GM12865 (cell line): ENCODE measurements around the gene FAM131C.

Experiments used
- DNase-seq: peaks from one replicate; pipeline ENCODE4 v3.0.0; 2010; ENCODE audit warnings: low read depth
- H3K4me3 ChIP-seq: 2 replicates; pipeline ENCODE4 v1.5.1; 2011; ENCODE audit warnings: mild to moderate bottlenecking, low read depth, low read length, control low read depth
- TF ChIP-seq, protein P1 (sequence below): IDR thresholded peaks from 2 replicates; pipeline ENCODE4 v1.5.1; 2011; ENCODE audit warnings: low read length, control low read depth, low read depth, inconsistent platforms; ENCODE audit not compliant: insufficient read depth; ENCODE audit errors: missing control alignments

The FAM131C gene

DNA sequence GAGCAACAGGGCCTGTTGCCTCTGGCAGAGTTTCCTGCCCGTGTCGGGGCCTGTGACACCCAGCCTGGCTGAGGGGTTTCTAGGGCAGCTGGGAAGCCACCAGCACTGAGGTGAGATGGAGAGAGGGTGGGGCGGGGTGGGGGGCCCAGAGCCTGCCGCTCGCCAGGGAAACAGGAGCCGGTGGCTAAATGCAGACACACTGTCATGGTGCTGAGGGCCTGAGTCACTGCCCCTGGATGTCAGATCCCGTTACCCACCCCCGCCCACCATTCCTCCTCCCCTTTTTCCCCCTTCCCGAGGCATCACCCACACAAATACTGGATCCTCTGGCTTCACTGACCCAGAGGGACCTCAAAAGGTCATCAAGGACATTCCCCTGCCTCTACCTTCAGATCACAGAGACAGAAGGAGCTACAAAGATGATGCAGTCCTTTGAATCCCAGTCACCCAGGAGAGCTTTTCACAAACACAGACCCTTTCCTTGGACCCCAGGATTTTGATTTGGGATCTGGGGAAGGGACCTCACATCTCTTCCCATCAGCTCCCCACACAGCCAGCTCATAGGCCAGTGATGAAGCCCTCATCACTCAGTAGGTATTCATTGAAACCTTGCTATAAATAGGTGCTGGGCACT, 53.7 kb downstream of the FAM131C start:
- no peak for DNase-seq
- TF ChIP-seq, protein P1, sequence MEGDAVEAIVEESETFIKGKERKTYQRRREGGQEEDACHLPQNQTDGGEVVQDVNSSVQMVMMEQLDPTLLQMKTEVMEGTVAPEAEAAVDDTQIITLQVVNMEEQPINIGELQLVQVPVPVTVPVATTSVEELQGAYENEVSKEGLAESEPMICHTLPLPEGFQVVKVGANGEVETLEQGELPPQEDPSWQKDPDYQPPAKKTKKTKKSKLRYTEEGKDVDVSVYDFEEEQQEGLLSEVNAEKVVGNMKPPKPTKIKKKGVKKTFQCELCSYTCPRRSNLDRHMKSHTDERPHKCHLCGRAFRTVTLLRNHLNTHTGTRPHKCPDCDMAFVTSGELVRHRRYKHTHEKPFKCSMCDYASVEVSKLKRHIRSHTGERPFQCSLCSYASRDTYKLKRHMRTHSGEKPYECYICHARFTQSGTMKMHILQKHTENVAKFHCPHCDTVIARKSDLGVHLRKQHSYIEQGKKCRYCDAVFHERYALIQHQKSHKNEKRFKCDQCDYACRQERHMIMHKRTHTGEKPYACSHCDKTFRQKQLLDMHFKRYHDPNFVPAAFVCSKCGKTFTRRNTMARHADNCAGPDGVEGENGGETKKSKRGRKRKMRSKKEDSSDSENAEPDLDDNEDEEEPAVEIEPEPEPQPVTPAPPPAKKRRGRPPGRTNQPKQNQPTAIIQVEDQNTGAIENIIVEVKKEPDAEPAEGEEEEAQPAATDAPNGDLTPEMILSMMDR, result no peak
- no peak overlapping the region for H3K4me3 ChIP-seq

DNA sequence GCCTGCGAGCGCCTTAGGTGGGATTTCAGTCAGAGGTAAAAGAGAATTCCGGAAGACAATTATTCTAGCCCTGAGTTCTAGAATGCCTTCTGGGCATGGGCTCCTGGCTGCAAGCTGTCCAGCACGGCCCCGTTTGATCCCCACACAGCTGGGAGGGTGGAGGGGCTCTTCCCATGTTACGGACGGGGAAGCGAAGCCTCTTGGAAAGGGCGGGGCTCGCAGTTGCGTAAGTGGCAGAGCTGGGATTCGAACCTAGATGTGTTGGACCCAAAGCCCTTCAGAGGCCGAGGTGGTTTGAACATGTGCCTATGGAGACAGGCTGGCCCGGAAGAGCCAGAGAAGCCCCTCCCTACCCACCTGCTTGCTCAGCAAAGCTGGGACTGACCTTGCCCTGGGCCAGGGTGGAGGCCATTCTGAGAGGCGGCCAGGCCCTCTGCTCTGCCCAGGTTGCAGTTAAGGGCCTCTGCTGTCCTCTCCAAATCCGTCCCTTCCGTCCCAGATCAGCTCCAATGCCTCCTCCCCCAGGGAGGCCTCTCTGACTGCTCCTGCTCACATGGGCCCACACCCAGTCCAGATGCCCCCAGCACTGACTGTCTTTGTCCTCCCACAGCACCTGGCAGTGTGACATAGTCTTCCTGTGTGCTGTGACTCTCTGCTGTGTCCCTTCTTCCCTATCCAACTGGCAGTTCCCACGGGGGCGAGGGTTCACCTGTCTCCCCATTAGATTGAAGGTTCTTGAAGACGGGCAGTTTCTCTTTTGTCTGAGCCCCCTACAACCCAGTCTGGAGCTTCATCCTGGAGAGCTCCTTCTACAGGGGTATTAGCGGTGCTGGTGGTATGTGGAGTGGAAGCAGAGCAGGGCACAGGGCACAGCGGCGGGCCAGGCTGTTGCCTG, 54.5 kb downstream of the FAM131C start:
- TF ChIP-seq, protein P1, result no peak
- DNase-seq, result no peak

GRCh38 chr1:16018308-16018707, 55.1 kb downstream of the FAM131C start:
- no peak overlapping the region for H3K4me3 ChIP-seq
- TF ChIP-seq, protein P1, result no peak
- no peak for DNase-seq

More for the DNA sequence above, 54.5 kb downstream of the FAM131C start:
- no peak overlapping the region for H3K4me3 ChIP-seq

GRCh38 chr1:16017461-16018303, 55.8 kb downstream of the FAM131C start, which contains the start of gene HSPB7:
HSPB7 (minus strand) TSS chr1:16018043; CDS start chr1:16017963, 80 bp downstream.
- no peak within 1 kb of the TSS for H3K4me3 ChIP-seq
- DNase-seq, result peak; percentile 34

DNA sequence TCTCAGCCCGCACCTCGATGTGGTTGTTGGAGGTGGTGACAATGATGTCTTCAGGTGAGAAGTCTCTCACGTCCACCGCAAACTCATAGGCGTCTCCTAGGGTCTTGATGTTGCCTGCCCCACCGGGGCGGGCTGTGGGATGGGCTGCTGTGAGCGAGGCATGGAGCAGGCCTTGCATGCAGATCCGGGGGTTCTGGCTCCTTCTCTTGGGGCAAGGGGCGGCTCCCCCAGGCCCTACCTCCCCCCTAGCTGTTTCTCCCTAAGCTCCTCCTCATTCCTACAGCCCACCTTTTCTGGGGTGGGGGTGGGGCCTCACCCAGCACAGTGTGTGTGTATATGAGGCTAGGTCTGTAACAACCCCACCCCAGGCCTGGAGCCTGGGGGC, 56.4 kb downstream of the FAM131C start:
- H3K4me3 ChIP-seq, result no peak overlapping the region
- TF ChIP-seq, protein P1, result no peak
- no peak for DNase-seq

More at GRCh38 chr1:16017461-16018303, 55.8 kb downstream of the FAM131C start, which contains the start of gene HSPB7:
- TF ChIP-seq, protein P1, result peak; percentile 8
